Measurements from ENCODE around the gene ASB7. TPM values are rescaled to one million over a fixed set of nuclear protein-coding genes. Genes with fewer than 3 reads are reported as not detected.

The ASB7 gene
- total RNA-seq, 1 experiment from 2014 or later, result 14.4 TPM

DNA sequence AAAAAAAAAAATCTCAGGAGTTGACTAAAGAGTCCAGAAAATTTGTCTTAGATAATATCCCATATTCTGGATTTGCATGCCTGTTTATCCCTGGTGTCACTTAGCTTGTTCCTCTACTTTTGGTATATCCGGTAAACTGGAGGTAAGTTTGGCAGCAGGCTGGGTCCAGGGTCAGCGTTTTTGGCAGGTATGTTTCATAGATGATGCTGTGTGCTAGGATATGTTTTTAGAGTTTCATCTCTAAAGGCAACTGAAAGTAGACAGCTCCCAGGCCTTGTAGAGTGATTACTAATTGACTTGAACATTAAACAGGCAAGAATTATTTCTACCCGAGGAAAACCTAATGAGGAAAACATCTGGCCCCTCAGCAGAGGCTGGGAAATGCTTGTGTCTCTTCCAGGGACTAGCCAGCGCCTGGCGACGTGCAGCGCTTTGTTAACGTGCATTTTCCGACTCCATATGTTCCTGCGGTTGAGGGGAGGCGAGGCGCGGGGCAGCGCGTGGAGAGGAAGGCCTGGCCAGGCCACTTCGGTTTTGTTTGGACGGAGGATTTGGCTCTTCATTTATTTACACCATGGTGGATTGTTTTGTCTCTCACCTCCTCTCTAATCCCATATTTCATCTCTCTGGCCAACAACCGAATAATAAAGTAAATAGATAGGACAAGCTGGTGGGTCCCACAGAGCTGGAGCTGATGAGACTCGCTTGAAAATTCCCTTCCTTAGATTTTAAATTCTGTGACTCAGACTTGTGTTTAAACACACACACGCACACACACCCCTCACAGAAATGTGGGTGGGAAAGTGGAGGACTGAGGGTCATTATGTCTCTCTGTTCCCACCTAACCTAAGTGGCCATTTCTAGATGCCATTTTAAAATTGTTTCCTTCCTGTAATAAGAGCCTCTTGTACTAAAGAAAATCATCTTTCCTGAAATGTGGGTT is 65.3 kb downstream of the ASB7 start:
- Histone ChIP-seq H3K4me1 (0 out of 2 replicates have a peak, but pooled peaks cover 4% of the 10 kb centered on the region), H3K4me3 (ENCODE audit: low read depth, low read length) (no peak overlapping the region), H3K36me3 (ENCODE audit: control insufficient read depth, insufficient read depth, low read length) (no peaks in the 10 kb centered on the region), H3K27me3 (replicated peaks; ENCODE audit: control insufficient read depth, insufficient read depth, low read length) (no peaks in the 10 kb centered on the region), H3K9me3 (no peaks in the 10 kb centered on the region)
- Mint-ChIP-seq H3K27ac (ENCODE audit: unreplicated experiment) (no peak overlapping the region), H3K36me3 (ENCODE audit: insufficient read depth, unreplicated experiment) (no peaks in the 10 kb centered on the region), H3K4me3 (ENCODE audit: unreplicated experiment) (no peak overlapping the region), H3K4me1 (ENCODE audit: low read depth, unreplicated experiment) (peaks cover 9% of the 10 kb centered on the region), H3K9me3 (ENCODE audit: unreplicated experiment) (no peaks in the 10 kb centered on the region), H3K27me3 (ENCODE audit: insufficient read depth, unreplicated experiment) (no peaks in the 10 kb centered on the region)
- TF ChIP-seq, protein P1, sequence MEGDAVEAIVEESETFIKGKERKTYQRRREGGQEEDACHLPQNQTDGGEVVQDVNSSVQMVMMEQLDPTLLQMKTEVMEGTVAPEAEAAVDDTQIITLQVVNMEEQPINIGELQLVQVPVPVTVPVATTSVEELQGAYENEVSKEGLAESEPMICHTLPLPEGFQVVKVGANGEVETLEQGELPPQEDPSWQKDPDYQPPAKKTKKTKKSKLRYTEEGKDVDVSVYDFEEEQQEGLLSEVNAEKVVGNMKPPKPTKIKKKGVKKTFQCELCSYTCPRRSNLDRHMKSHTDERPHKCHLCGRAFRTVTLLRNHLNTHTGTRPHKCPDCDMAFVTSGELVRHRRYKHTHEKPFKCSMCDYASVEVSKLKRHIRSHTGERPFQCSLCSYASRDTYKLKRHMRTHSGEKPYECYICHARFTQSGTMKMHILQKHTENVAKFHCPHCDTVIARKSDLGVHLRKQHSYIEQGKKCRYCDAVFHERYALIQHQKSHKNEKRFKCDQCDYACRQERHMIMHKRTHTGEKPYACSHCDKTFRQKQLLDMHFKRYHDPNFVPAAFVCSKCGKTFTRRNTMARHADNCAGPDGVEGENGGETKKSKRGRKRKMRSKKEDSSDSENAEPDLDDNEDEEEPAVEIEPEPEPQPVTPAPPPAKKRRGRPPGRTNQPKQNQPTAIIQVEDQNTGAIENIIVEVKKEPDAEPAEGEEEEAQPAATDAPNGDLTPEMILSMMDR (IDR thresholded peaks at IDR 0.05; ENCODE audit: insufficient read depth in 1 of 2, low read depth in 1 of 2, low read length in 1 of 2, severe bottlenecking in 1 of 2, unreplicated experiment in 1 of 2), result no peak
- DNase-seq, result no peak
- BruUV-seq (replicated peaks), result no TSS peak
- intact Hi-C loops (cut with micrococcal nuclease; ENCODE audit: unreplicated experiment), result no loop called here
- POLR2A ChIA-PET, result no interaction called here
- CTCF ChIA-PET, result no interaction called here

DNA sequence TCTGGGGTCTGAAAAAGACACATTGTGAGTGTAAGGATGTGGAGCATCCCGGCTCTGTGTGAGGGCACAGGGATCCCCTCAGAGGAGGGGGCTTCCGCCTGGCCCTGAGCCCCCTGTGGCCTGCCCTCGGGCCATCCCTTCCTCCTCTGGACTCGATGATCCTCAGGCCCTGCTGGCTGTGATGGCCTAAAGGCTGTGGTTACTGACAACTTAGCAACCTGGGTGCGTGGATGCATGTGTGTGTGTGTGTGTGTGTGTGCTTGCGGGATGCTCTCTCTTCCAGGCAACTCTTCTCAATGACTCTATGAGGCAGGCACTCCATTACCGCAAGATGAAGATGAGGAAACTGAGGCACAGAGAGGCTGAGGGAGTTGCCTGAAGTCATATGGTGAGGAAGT is 66.0 kb downstream of the ASB7 start:
- BruUV-seq (replicated peaks), result no TSS peak
- Histone ChIP-seq H3K36me3 (ENCODE audit: control insufficient read depth, insufficient read depth, low read length) (no peaks in the 10 kb centered on the region), H3K27me3 (replicated peaks; ENCODE audit: control insufficient read depth, insufficient read depth, low read length) (no peaks in the 10 kb centered on the region), H3K4me1 (0 out of 2 replicates have a peak, but pooled peaks cover 4% of the 10 kb centered on the region), H3K4me3 (ENCODE audit: low read depth, low read length) (no peak overlapping the region), H3K9me3 (no peaks in the 10 kb centered on the region)
- no peaks in the 10 kb centered on the region for H3K27me3 Mint-ChIP-seq (ENCODE audit: insufficient read depth, unreplicated experiment)
- CTCF ChIA-PET, result no interaction called here
- DNase-seq, result no peak
- H3K9me3 Mint-ChIP-seq (ENCODE audit: unreplicated experiment), result no peaks in the 10 kb centered on the region
- POLR2A ChIA-PET, result no interaction called here
- H3K4me3 Mint-ChIP-seq (ENCODE audit: unreplicated experiment), result no peak overlapping the region
- H3K27ac Mint-ChIP-seq (ENCODE audit: unreplicated experiment), result no peak overlapping the region
- intact Hi-C loops (cut with micrococcal nuclease; ENCODE audit: unreplicated experiment), result no loop called here
- peaks cover 9% of the 10 kb centered on the region for H3K4me1 Mint-ChIP-seq (ENCODE audit: low read depth, unreplicated experiment)
- TF ChIP-seq, protein P1 (IDR thresholded peaks at IDR 0.05; ENCODE audit: insufficient read depth in 1 of 2, low read depth in 1 of 2, low read length in 1 of 2, severe bottlenecking in 1 of 2, unreplicated experiment in 1 of 2), result no peak
- H3K36me3 Mint-ChIP-seq (ENCODE audit: insufficient read depth, unreplicated experiment), result no peaks in the 10 kb centered on the region

DNA sequence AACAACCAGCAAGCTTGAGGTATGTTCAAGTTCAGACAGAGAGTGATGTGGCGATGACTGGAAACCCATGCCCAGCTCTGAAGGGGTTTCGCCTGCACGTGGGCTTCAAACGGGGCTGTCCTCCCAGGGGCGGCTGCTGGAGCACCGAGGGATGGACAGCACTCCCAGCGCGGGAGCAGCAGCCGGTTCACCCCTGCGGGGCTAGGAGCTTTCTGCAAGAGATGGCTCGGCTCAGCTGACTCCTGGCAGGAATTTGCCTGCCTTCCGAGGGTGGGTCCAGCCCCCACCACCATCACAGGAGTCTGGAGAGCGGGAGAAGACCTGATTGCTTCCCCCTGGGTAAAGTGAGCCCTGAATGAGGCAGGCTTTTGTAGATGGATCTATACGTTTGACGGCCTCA is 66.9 kb downstream of the ASB7 start:
- no peaks in the 10 kb centered on the region for H3K27me3 Mint-ChIP-seq (ENCODE audit: insufficient read depth, unreplicated experiment)
- Histone ChIP-seq H3K27me3 (replicated peaks; ENCODE audit: control insufficient read depth, insufficient read depth, low read length) (no peaks in the 10 kb centered on the region), H3K4me3 (ENCODE audit: low read depth, low read length) (no peak overlapping the region), H3K4me1 (0 out of 2 replicates have a peak, but pooled peaks cover 4% of the 10 kb centered on the region), H3K9me3 (no peaks in the 10 kb centered on the region), H3K36me3 (ENCODE audit: control insufficient read depth, insufficient read depth, low read length) (no peaks in the 10 kb centered on the region)
- TF ChIP-seq, protein P1 (IDR thresholded peaks at IDR 0.05; ENCODE audit: insufficient read depth in 1 of 2, low read depth in 1 of 2, low read length in 1 of 2, severe bottlenecking in 1 of 2, unreplicated experiment in 1 of 2), result no peak
- H3K9me3 Mint-ChIP-seq (ENCODE audit: unreplicated experiment), result no peaks in the 10 kb centered on the region
- POLR2A ChIA-PET, result no interaction called here
- CTCF ChIA-PET, result no interaction called here
- no peaks in the 10 kb centered on the region for H3K36me3 Mint-ChIP-seq (ENCODE audit: insufficient read depth, unreplicated experiment)
- H3K27ac Mint-ChIP-seq (ENCODE audit: unreplicated experiment), result no peak overlapping the region
- no peak overlapping the region for H3K4me3 Mint-ChIP-seq (ENCODE audit: unreplicated experiment)
- DNase-seq, result no peak
- intact Hi-C loops (cut with micrococcal nuclease; ENCODE audit: unreplicated experiment), result no loop called here
- no TSS peak for BruUV-seq (replicated peaks)
- H3K4me1 Mint-ChIP-seq (ENCODE audit: low read depth, unreplicated experiment), result peaks cover 9% of the 10 kb centered on the region

Data from Caco-2 (cell line).